H9 (cell line): ENCODE measurements around the gene MYLK. TPM values are rescaled to one million over a fixed set of nuclear protein-coding genes. Genes with fewer than 3 reads are reported as not detected.
A peak's percentile ranks its signal among the peaks of the same experiment; 100 is the strongest.

Source experiments
- DNase-seq: peaks from one replicate; pipeline ENCODE4 v3.0.0-alpha.2; 2017
- H2AFZ ChIP-seq: one replicate; pipeline ENCODE4 v1.6.1; 2013; ENCODE audit warnings: mild to moderate bottlenecking, low read length, control low read depth, moderate library complexity
- H2AK5ac ChIP-seq: 2 replicates; pipeline ENCODE4 v1.6.1; 2013; ENCODE audit warnings: low read length, control low read depth, mixed read lengths; ENCODE audit not compliant: insufficient read length
- H2BK120ac ChIP-seq: one replicate; pipeline ENCODE4 v1.6.1; 2013; ENCODE audit warnings: low read depth, mild to moderate bottlenecking, low read length, control low read depth, inconsistent platforms; ENCODE audit not compliant: poor library complexity, severe bottlenecking
- H2BK12ac ChIP-seq: 2 replicates; pipeline ENCODE4 v1.6.1; 2013; ENCODE audit warnings: low read length, control low read depth, mixed read lengths, low read depth; ENCODE audit not compliant: insufficient read length
- H2BK15ac ChIP-seq: 2 replicates; pipeline ENCODE4 v1.6.1; 2013; ENCODE audit warnings: low read depth, low read length, control low read depth
- H2BK20ac ChIP-seq: one replicate; pipeline ENCODE4 v1.6.1; 2013; ENCODE audit warnings: low read depth, mild to moderate bottlenecking, low read length, control low read depth, inconsistent platforms; ENCODE audit not compliant: poor library complexity, severe bottlenecking
- H2BK5ac ChIP-seq: 2 replicates; pipeline ENCODE4 v1.6.1; 2013; ENCODE audit warnings: low read length, control low read depth, mixed read lengths; ENCODE audit not compliant: insufficient read length
- H3K14ac ChIP-seq: 2 replicates; pipeline ENCODE4 v1.6.1; 2013; ENCODE audit warnings: low read length, control low read depth; ENCODE audit not compliant: insufficient read depth
- H3K18ac ChIP-seq: 2 replicates; pipeline ENCODE4 v1.6.1; 2013; ENCODE audit warnings: low read depth, mild to moderate bottlenecking, mixed read lengths, low read length, control low read depth; ENCODE audit not compliant: insufficient read length
- H3K23ac ChIP-seq: 2 replicates; pipeline ENCODE4 v1.6.1; 2013; ENCODE audit warnings: low read length, control low read depth, mixed read lengths, low read depth; ENCODE audit not compliant: insufficient read length
- H3K23me2 ChIP-seq: 2 replicates; pipeline ENCODE4 v1.6.1; 2013; ENCODE audit warnings: low read depth, mild to moderate bottlenecking, mixed read lengths, low read length, control low read depth; ENCODE audit not compliant: insufficient read length, poor library complexity, severe bottlenecking
- H3K27ac ChIP-seq: 2 replicates; pipeline ENCODE4 v1.5.1; 2013; ENCODE audit warnings: low read length, control low read depth, mixed read lengths, low read depth; ENCODE audit not compliant: insufficient read length
- H3K27me3 ChIP-seq: 2 replicates; pipeline ENCODE4 v1.6.1; 2013; ENCODE audit warnings: low read length, control low read depth, inconsistent platforms; ENCODE audit not compliant: insufficient read depth
- H3K4ac ChIP-seq: 2 replicates; pipeline ENCODE4 v1.6.1; 2013; ENCODE audit warnings: low read depth, mild to moderate bottlenecking, control low read depth, inconsistent platforms, low read length, moderate library complexity
- H3K4me1 ChIP-seq: 2 replicates; pipeline ENCODE4 v1.6.1; 2013; ENCODE audit warnings: low read length, control low read depth, inconsistent platforms; ENCODE audit not compliant: insufficient read depth
- H3K4me2 ChIP-seq: 2 replicates; pipeline ENCODE4 v1.6.1; 2013; ENCODE audit warnings: low read length, control low read depth, mixed read lengths; ENCODE audit not compliant: insufficient read length, insufficient read depth
- H3K56ac ChIP-seq: 2 replicates; pipeline ENCODE4 v1.6.1; 2013; ENCODE audit warnings: low read depth, mild to moderate bottlenecking, mixed read lengths, low read length, control low read depth; ENCODE audit not compliant: insufficient read length
- H3K79me1 ChIP-seq: 2 replicates; pipeline ENCODE4 v1.6.1; 2013; ENCODE audit warnings: low read depth, mild to moderate bottlenecking, moderate library complexity, low read length, control low read depth, inconsistent platforms; ENCODE audit not compliant: insufficient read depth, poor library complexity, severe bottlenecking
- H3K79me2 ChIP-seq: 2 replicates; pipeline ENCODE4 v1.6.1; 2013; ENCODE audit warnings: low read length, control low read depth, inconsistent platforms; ENCODE audit not compliant: insufficient read depth
- H3K9ac ChIP-seq: 2 replicates; pipeline ENCODE4 v1.6.1; 2013; ENCODE audit warnings: low read length, control low read depth, mixed read lengths; ENCODE audit not compliant: insufficient read length; ENCODE audit errors: extremely low read depth
- H3K9me3 ChIP-seq: one replicate; pipeline ENCODE4 v1.6.1; 2013; ENCODE audit warnings: low read depth, low read length, inconsistent platforms; ENCODE audit not compliant: control insufficient read depth
- H3T11ph ChIP-seq: one replicate; pipeline ENCODE4 v1.6.1; 2013; ENCODE audit warnings: mild to moderate bottlenecking, low read length, control low read depth, inconsistent platforms
- H4K20me1 ChIP-seq: one replicate; pipeline ENCODE4 v1.6.1; 2013; ENCODE audit not compliant: control insufficient read depth, insufficient read length, insufficient read depth
- H4K5ac ChIP-seq: 2 replicates; pipeline ENCODE4 v1.6.1; 2013; ENCODE audit warnings: low read depth, mild to moderate bottlenecking, mixed read lengths, low read length, control low read depth; ENCODE audit not compliant: insufficient read length
- H4K8ac ChIP-seq: replicated peaks from 2 replicates; pipeline ENCODE4 v1.6.1; 2013; ENCODE audit warnings: low read length, control low read depth, mixed read lengths, low read depth; ENCODE audit not compliant: insufficient read length
- H4K91ac ChIP-seq: 2 replicates; pipeline ENCODE4 v1.6.1; 2013; ENCODE audit warnings: low read depth, mild to moderate bottlenecking, moderate library complexity, mixed read lengths, low read length, control low read depth; ENCODE audit not compliant: insufficient read length
- H3K27ac Mint-ChIP-seq, 3 experiments: 2 replicates in 2 of 3; 3 replicates in 1 of 3; pipeline ENCODE4 v1.8.0; 2020 to 2021; ENCODE audit warnings: mixed read lengths in 3 of 3, mild to moderate bottlenecking in 1 of 3, moderate library complexity in 1 of 3
- H3K27me3 Mint-ChIP-seq: 2 replicates; pipeline ENCODE4 v1.8.0; 2021; ENCODE audit warnings: low read depth, mild to moderate bottlenecking, moderate library complexity, mixed read lengths
- H3K36me3 Mint-ChIP-seq, 3 experiments: 2 replicates in 2 of 3; 3 replicates in 1 of 3; pipeline ENCODE4 v1.8.0; 2020 to 2021; ENCODE audit warnings: low read depth in 3 of 3, mixed read lengths in 3 of 3; ENCODE audit not compliant: insufficient read depth in 1 of 3
- H3K4me1 Mint-ChIP-seq, 2 experiments: 2 replicates each; pipeline ENCODE4 v1.8.0; 2020; ENCODE audit warnings: mixed read lengths in 2 of 2
- H3K4me3 Mint-ChIP-seq, 2 experiments: 2 replicates in 1 of 2; 3 replicates in 1 of 2; pipeline ENCODE4 v1.8.0; 2020 to 2021; ENCODE audit warnings: mild to moderate bottlenecking in 2 of 2, mixed read lengths in 2 of 2, moderate library complexity in 1 of 2
- H3K9me3 Mint-ChIP-seq, 2 experiments: 2 replicates in 1 of 2; 3 replicates in 1 of 2; pipeline ENCODE4 v1.8.0; 2020; ENCODE audit warnings: mild to moderate bottlenecking in 2 of 2, mixed read lengths in 2 of 2, moderate library complexity in 1 of 2
- WGBS: extraction: QIAGEN DNeasy Blood & Tissue Kit; methylation state at CpG from one replicate; pipeline ENCODE4 v1.1.7; 2013; ENCODE audit warnings: missing lambda C conversion rate, low lambda C conversion rate, mixed read lengths; ENCODE audit not compliant: insufficient read length; ENCODE audit errors: extremely low coverage; 5-methylcytosine and 5-hydroxymethylcytosine counted together
- total RNA-seq: library from RNA; stranded (reverse); gene quantifications from 2 replicates; pipeline ENCODE4 v1.2.1, GENCODE V29; 2021
- TF ChIP-seq, protein P1 (sequence below): fragments of 200-600 bp; sonication (generic); conservative IDR thresholded peaks from 3 replicates; pipeline ENCODE4 v1.8.0; 2021; ENCODE audit warnings: antibody characterized with exemption, mild to moderate bottlenecking

Gene MYLK
- total RNA-seq, 1 experiment from 2014 or later: 10.1 TPM

DNA sequence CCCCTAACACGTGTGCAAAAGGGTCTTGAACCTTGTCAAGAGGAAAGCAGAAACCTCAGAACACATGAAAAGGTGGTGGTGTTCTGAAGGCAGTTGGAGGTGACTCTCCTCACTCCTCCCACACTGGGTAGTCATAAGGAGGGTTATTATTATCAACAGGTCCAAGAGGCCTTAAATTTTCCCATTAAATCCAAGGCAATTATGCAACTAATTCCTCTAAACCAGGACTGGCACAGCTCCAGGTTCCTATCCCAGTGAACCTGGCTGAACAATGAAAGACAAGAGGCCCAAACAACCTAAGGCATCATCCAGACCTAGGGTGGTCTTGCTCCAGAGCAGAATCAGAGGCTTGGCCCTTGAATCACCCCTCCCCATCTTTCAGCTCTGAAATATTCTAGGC lies 15.0 kb downstream of the MYLK start:
- H3K4me2 ChIP-seq: no peak overlapping the region
- H3K36me3 Mint-ChIP-seq: peaks cover 0 to 15% (median 0%) of the 10 kb centered on the region in 3 experiments; a peak in 3 of 7 replicates
- no peaks in the 10 kb centered on the region for H3K4me1 ChIP-seq

More for the DNA sequence above, 15.0 kb downstream of the MYLK start:
- Histone ChIP-seq H3K18ac (no peak overlapping the region), H2BK5ac (no peak overlapping the region), H4K5ac (no peak overlapping the region), H3K56ac (no peak overlapping the region), H4K8ac (no peak overlapping the region), H3K27me3 (no peaks in the 10 kb centered on the region), H2BK12ac (no peak overlapping the region), H3K27ac (no peak overlapping the region), H3K23ac (no peak overlapping the region), H3K9ac (no peak overlapping the region), H4K91ac (no peak overlapping the region), H3K79me1 (no peaks in the 10 kb centered on the region), H3K9me3 (no peaks in the 10 kb centered on the region), H4K20me1 (no peaks in the 10 kb centered on the region), H3T11ph (no peak overlapping the region), H2BK15ac (no peak overlapping the region), H2BK20ac (no peak overlapping the region), H2BK120ac (no peak overlapping the region), H2AK5ac (no peak overlapping the region), H3K79me2 (no peaks in the 10 kb centered on the region), H3K14ac (no peak overlapping the region), H3K4ac (no peak overlapping the region), H2AFZ (no peak overlapping the region), H3K23me2 (no peaks in the 10 kb centered on the region)
- H3K9me3 Mint-ChIP-seq: no peaks in the 10 kb centered on the region
- no CpG with 5 or more reads among the region's 1 CpG for WGBS
- peaks cover 19 to 28% of the 10 kb centered on the region in 2 experiments for H3K4me1 Mint-ChIP-seq
- no peaks in the 10 kb centered on the region for H3K27me3 Mint-ChIP-seq
- H3K4me3 Mint-ChIP-seq: no peak overlapping the region
- no peak for DNase-seq
- H3K27ac Mint-ChIP-seq: 0 out of 7 replicates have a peak overlapping the region, but pooled peaks of 1 of the 3 experiments have one; percentile 8
- TF ChIP-seq, protein P1, sequence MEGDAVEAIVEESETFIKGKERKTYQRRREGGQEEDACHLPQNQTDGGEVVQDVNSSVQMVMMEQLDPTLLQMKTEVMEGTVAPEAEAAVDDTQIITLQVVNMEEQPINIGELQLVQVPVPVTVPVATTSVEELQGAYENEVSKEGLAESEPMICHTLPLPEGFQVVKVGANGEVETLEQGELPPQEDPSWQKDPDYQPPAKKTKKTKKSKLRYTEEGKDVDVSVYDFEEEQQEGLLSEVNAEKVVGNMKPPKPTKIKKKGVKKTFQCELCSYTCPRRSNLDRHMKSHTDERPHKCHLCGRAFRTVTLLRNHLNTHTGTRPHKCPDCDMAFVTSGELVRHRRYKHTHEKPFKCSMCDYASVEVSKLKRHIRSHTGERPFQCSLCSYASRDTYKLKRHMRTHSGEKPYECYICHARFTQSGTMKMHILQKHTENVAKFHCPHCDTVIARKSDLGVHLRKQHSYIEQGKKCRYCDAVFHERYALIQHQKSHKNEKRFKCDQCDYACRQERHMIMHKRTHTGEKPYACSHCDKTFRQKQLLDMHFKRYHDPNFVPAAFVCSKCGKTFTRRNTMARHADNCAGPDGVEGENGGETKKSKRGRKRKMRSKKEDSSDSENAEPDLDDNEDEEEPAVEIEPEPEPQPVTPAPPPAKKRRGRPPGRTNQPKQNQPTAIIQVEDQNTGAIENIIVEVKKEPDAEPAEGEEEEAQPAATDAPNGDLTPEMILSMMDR: no peak
